ENCODE results near the gene GNA15.
"Not testable (repeated sequence)": the region's sequence is repeated elsewhere in the genome, so short reads cannot be mapped to it uniquely, and the experiment has no call there.

Gene GNA15

GRCh38 chr19:3142781-3143337 lies 7.0 kb downstream of the GNA15 start:
- peak in 2 of 10 donors; percentile 12 to 23 for DNase-seq
- intact Hi-C loops (cut with DNase I), result no loop called here

DNA sequence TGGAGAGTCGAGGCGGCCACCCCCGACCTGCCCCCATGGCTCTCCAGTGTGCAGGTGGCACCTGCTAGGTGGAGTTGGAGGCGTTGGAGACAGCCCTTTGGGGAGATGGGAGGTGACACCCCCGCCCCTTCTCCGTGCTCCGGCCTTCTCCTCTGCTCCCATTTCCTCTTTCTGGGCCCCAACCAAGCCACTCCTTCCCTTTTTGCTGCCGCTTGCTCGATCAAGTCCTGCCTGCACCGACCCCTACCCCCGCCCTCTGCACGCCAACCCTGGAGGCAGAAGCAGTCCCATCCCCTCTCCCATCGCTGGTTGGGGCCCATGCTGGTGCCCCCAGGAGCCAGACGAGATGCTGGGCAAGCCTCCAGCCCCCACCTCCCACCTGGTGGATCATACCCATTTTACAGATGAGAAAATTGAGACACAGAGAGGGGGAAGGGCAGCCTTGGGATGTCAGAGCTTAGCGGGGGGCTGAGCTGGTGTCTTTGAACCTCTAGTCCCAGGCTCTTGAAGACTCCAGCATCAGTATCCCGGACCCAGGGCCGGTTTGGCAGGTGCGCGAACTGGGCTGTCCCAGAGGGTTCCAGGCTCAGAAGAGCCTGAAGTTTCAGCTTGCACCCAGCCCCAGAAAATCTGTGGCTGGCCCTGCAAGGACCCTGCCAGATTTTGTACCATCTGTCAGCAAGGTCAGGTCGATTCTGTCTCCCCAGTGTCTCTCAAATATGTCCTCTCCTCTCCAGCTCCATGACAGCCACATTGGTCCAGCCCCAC lies 10.3 kb downstream of the GNA15 start:
- intact Hi-C loops (cut with DNase I), result no loop called here
- peak in 1 of 10 donors; percentile 84 for DNase-seq

GRCh38 chr19:3146677-3147100 lies 10.9 kb downstream of the GNA15 start:
- peak in 1 of 10 donors; percentile 83 for DNase-seq
- intact Hi-C loops (cut with DNase I), result no loop called here

DNA sequence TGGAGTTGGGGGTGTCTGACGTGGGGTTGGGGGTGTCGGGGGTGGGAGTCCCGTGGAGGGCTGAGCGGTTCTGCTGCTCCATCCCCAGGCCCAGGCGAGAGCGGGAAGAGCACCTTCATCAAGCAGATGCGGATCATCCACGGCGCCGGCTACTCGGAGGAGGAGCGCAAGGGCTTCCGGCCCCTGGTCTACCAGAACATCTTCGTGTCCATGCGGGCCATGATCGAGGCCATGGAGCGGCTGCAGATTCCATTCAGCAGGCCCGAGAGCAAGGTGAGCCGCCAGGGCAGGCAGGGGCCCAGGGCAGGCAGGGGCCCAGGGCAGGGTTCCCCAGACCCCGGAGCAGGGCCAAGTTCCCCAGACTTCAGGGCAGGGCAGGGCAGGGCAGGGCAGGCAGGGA lies 12.7 kb downstream of the GNA15 start:
- intact Hi-C loops (cut with DNase I), result no loop called here
- DNase-seq, result peak in 2 of 10 donors; percentile 71 to 75

DNA sequence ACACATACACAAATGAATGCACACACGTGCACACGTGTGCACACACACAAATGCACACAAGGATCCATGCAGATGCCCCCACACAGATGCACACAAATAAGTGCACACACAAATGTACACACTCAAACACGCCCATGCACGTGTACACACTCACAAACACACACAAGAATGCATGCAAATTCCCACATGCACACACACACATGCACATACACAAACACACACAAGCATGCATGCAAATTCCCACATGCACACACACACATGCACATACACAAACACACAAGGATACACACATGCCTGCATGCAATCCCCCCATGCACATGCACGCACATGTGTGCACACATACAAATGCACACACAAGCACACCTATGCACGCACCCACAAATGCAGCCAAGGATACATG lies 13.3 kb downstream of the GNA15 start:
- DNase-seq, result peak in 2 of 10 donors; percentile 21 to 43
- intact Hi-C loops (cut with DNase I), result no loop called here

DNA sequence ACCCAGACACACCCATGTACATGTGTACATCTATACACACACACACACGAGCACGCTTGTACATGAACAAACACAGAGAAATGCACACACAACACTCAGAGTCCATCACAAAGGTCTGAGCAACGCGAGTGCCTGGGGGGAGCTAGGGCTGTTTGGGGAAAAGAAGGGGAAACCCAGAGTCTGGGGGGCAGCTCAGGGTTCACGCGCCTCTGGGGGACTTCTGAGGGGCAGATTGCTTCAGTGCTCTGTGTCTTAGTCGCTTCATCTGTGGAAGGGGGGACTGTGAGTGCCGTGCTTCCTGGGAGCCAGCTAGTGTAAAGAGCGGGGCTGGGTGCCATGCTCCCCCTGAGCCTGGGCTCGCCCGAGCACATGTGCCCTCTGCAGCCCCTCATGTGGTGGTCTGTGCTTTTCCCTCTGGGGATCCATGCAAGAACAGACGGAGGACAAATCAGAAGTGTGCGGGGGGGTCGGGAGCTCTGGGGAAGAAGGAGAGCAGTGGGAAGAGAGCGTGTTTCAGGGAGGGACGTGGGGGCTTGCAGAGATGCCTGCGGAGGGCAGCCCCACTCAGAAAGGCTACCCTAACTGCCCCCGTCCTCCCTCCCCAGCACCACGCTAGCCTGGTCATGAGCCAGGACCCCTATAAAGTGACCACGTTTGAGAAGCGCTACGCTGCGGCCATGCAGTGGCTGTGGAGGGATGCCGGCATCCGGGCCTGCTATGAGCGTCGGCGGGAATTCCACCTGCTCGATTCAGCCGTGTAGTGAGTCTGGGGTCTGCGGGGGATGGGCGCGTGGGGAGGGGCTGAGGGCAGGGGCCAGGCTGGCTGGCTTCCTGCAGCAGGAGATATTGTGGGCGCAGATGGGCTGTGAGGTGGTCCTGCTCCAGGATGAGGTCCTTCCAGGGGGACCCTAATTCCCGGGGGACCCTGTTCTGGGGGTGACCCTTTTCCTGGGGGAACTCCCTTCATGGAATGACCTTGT lies 14.0 kb downstream of the GNA15 start:
- intact Hi-C loops (cut with DNase I), result no loop called here
- DNase-seq, result peak in 2 of 10 donors; percentile 64 to 74

DNA sequence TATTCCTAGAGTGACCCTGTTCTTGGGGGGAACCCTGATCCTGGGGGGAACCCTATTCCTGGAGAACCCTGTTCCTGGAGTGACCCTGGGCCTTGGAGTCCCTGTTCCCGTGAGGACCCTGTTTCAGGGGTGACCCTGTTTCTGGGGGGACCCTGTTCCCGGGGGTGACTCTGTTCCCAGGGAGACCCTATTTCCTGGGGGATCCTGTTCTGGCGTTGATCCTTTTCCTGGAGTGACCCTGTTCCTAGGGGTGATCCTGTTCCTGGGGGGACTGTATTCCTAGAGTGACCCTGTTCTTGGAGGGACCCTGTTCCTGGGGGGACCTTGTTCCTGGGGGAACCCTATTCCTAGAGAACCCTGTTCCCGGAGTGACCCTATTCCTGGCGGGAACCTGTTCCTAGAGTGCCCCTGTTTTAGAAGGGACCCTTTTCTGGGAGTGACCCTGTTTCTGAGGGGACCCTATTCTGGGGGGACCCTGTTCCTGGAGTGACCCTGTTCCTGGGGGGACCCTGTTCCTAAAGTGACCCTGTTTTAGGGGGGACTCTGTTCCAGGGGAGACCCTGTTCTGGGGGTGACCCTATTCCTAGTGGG lies 15.0 kb downstream of the GNA15 start:
- DNase-seq, result peak in 2 of 10 donors; percentile 35 to 40
- intact Hi-C loops (cut with DNase I), result no loop called here

- peak in 2 of 10 donors; percentile 41 to 56 for DNase-seq
- intact Hi-C loops (cut with DNase I), result no loop called here
These were observed 16.0 kb downstream of the GNA15 start for GRCh38 chr19:3151563-3152418.

DNA sequence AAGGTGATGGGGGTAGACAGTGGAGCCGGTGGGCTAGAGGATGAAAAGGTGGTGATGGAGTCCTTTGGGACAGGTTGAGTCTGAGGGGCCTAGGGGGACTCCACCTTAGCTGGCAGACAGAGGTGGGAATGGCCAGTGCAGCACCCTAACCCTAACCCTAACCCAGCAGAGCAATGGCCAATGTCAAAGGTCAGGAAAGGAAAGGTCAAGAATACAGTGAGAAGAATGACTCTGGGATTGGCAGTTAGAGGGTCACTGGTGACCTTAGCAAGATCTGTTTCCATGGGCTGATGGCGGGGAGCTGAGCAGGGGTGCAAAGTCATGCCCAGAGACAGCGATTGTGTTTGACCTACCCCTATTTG lies 16.6 kb downstream of the GNA15 start:
- DNase-seq, result peak in 2 of 10 donors; percentile 24 to 37
- intact Hi-C loops (cut with DNase I), result no loop called here

DNA sequence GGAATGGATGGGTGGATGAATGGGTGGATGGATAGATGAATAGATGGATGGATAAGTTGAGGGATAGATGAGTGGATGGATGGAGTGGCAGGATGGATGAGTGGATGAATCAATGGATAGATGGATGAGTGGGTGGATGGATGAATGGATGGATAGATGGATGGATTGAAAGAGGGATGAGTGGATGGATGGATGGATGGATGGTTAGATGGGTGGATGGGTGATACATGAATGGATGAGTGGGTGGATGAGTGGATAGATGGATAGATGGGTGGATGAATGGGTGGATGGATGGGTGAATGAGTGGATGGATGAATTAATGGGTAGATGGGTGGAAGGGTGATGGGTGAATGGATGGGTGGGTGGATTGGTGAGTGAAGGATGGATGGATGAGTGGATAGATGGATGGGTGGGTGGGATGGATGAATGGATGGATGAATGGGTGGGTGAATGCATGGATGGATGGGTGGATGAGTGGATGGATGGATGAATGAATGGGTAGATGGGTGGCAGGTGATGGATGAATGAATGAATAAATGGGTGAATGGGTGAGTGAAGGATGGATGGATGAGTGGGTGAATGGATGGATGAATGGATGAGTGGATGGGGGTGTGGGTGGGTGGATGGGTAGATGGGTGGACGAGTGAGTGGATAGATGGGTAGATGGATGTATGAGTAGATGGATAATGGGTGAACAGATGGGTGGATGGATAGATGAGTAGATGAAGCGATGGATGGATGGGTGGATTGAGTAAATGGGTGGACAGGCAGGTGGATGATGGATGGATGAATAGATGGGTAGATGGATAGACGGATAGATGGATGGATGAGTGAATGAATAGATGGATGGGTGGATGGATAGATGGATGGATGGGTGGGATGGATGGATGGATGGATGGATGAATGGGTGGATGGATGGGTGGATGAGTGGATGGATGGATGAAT lies 17.7 kb downstream of the GNA15 start:
- intact Hi-C loops (cut with DNase I), result no loop called here

DNA sequence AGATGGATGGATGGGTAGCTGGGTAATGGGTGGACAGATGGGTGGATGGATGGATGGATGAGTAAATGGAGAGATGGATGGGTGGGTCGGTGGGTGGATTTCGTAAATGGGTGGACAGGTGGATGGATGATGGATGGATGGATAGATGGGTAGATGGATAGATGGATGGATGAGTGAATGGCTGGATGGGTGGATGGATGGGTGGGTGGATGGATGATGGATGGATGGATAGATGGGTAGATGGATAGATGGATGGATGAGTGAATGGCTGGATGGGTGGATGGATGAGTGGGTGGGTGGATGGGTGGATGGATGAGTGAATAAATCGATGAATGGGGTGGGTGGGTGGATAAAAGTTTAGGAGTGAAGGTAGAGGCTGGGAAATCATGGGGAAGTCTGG lies 18.6 kb downstream of the GNA15 start:
- intact Hi-C loops (cut with DNase I), result not testable (repeated sequence)
- DNase-seq, result peak in 1 of 10 donors; percentile 0

More for the DNA sequence above, 17.7 kb downstream of the GNA15 start:
- DNase-seq, result peak in 1 of 10 donors; percentile 7

DNA sequence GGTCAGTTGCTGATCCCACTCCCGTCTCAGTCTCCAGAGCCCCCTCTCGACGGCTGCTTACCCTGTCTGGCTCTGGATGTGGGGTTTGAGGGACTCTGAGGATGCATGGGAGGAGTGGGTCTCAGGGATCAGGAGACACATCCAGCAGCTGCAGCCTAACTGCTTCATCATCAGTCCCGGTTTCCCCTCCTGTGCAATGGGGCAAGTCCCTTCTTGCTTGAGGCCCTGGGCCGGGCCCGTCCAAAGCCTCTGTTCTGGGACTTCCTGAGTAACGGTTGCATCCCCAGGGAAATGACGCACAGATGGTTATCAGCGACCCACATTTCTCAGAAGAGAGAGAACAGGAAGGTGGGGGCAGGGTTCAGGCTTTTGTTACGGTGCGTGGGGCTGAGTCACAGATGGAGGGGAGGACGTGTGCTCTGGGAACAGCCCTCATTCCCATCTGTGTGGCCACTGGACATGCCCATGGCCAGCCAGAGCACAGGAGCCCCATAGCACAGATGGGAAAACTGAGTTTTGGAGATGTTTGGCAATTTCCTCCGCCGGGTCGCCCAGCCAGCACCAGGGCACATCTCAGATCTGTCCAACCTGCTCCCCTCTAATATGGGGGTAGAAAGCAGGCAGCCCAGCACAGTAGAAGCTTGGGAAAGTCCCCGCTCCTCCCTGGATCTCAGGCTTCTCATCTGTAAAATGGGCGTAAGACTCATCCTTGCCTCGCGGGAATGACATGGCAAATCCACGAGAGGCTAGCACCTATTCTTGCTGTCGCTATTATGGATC lies 19.3 kb downstream of the GNA15 start:
- DNase-seq, result peak in 2 of 10 donors; percentile 23 to 50
- intact Hi-C loops (cut with DNase I), result no loop called here

GRCh38 chr19:3157096-3157845 lies 21.4 kb downstream of the GNA15 start:
- peak in 2 of 10 donors; percentile 64 to 65 for DNase-seq
- intact Hi-C loops (cut with DNase I), result no loop called here

- intact Hi-C loops (cut with DNase I), result no loop called here
- no peak for DNase-seq
These were observed 23.7 kb downstream of the GNA15 start for GRCh38 chr19:3159565-3159964.

- intact Hi-C loops (cut with DNase I), result loop anchor here (5.0 to 10.0 kb wide), 2 partner anchors 85 to 208 kb away; no protein-coding TSS in a partner anchor
These were observed 24.4 kb downstream of the GNA15 start for GRCh38 chr19:3160219-3160618.

DNA sequence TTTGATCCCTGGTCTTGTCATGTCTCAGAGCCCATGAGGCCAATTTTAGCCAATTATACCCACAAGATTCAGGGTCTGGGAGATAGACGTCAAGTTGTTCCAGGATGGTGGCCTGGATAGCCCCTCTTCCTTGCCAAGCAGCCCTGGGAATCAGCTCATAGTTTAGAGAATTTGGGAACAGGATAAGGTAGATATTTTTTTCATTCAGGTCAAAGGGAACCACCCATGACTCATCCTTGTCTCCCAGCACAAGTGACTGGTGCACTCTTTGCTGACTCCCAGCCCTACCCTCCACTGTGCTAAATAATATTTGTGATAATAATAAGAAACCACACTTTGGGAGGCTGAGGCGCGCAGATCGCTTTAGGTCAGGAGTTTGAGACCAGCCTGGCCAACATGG lies 25.6 kb downstream of the GNA15 start:
- intact Hi-C loops (cut with DNase I), result loop anchor here (5.0 to 10.0 kb wide), 2 partner anchors 87 to 209 kb away; no protein-coding TSS in a partner anchor
- DNase-seq, result no peak

More at GRCh38 chr19:3160219-3160618, 24.4 kb downstream of the GNA15 start:
- peak in 1 of 10 donors; percentile 22 for DNase-seq
